Choroid plexus epithelial cell (primary cell): Measurements from ENCODE around the gene ISCA2.

ENCODE experiments used
- DNase-seq: peaks from one replicate; pipeline ENCODE4 v3.0.0-alpha.2; 2010; ENCODE audit warnings: low read depth
- H3K4me3 ChIP-seq: 2 replicates; pipeline ENCODE4 v1.5.1; 2011; ENCODE audit warnings: low read depth, mild to moderate bottlenecking, control low read depth, low read length, moderate library complexity
- CTCF ChIP-seq: conservative IDR thresholded peaks from 2 replicates; pipeline ENCODE4 v1.5.1; 2011; ENCODE audit warnings: low read depth, mild to moderate bottlenecking, control low read depth, inconsistent platforms, low read length, moderate library complexity

Gene ISCA2

GRCh38 chr14:74508292-74508731 is 14.7 kb downstream of the ISCA2 start:
- H3K4me3 ChIP-seq, result no peak overlapping the region
- peak; percentile 85 for TF ChIP-seq CTCF
- DNase-seq, result peak; percentile 72

DNA sequence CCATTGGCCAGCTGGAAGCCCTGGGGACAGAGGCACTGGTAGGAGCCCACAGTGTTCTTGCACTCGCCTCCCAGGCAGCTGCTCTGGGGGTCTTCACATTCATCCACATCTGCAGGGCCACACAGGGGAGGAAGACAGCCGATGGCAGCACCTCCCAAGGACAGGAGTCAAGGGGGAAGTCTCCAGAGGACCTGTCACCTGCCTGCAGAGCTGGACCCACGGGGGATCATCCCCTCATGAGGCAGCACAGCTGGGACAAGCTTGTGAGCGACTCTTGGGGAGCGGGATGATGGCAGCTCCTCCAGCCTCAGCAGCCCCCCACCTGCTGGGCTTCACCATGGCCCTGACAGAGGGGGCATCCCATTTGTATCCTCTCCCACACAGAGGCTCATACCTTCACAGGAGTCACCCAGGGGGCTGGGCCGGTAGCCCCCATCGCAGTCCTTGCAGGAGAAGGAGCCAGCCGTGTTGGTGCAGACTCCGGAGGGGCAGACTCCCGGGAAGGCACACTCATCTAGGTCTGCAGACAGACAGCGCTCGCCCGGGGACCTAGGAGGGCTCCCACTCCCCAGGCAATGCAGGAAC is 15.4 kb downstream of the ISCA2 start:
- TF ChIP-seq CTCF, result no peak
- no peak for DNase-seq
- H3K4me3 ChIP-seq, result no peak overlapping the region

DNA sequence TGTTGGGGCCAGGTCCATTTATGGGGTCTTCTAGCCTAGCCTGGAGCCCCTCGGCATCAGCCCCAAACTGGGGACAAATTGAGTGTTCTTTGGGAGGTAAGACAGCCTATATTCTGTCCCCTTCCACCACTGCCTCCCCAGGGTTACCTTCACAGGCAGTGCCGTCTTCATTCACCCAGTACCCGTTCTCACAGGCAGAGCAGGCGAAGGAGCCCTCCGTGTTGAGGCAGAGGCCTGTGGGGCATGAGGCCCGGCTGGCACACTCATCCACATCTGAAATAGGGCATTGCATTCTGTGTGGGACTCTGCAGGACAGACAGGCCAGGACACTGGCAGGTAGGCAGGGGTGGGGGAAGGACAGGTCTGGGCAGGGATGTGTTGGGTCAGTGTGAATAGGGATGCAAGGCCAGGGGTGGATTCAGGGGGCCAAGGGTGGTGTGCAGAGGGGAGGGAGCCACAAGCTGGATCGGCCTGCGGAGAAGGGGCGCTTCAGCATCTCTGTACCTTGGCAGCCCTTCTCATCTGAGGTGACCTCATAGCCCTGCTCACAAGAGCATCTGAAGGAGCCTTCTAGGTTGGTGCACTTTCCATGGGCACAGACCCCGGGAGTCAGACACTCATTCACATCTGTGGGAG is 16.1 kb downstream of the ISCA2 start:
- no peak for TF ChIP-seq CTCF
- DNase-seq, result no peak
- no peak overlapping the region for H3K4me3 ChIP-seq

DNA sequence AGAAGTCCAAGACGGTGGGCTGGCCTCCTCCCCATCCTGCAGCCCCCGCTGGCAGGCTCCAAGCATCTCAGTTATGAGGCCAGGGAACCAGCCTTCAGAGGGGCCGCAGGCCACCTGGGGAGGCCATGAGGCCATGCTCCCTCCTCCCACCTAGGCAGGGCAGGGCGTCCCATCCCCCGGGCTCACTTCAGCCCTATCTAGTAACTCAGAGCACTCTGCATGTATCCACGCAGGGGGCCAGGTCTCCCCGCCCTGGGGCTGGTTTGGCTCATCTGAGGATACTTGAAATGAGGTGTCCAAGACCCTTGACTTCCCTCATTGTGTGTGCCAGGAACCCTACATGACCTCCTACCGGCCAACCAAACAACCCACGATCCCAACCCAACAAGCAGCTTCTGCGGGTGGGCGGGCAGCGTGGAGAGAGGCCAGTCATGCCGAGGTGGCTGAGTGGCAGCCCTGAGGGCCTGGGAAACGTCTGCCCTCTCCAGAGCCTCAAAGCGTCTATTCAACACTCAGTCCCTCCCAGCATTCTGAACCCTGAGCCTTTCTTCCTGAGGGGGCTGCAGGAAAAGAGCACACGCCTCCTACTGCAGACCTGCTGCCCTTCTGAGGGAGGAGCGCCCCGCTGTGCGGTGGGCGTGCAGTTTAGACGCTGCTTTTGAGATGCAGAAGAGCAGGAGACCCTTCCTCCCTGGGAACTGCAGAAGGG is 16.8 kb downstream of the ISCA2 start:
- peak; percentile 77 for DNase-seq
- no peak for TF ChIP-seq CTCF
- no peak overlapping the region for H3K4me3 ChIP-seq

- peak; percentile 42 for DNase-seq
- no peak overlapping the region for H3K4me3 ChIP-seq
- TF ChIP-seq CTCF, result no peak
Observed at GRCh38 chr14:74510959-74511409, 17.4 kb downstream of the ISCA2 start.

GRCh38 chr14:74511966-74512830 is 18.6 kb downstream of the ISCA2 start:
- no peak for DNase-seq
- H3K4me3 ChIP-seq, result no peak overlapping the region
- no peak for TF ChIP-seq CTCF
